Thymus (tissue), 11 donors: ENCODE data around the gene PGS1. TPM values are rescaled to one million over a fixed set of nuclear protein-coding genes. Genes with fewer than 3 reads are reported as not detected.

Experiments
- DNase-seq, 9 donors: peaks; one replicate each; pipeline ENCODE4 v3.0.0-alpha.2; 2013; ENCODE audit warnings: low spot score in 9 of 9, low read depth in 6 of 9, missing footprints in 1 of 9
- H3K27ac ChIP-seq, 2 donors: one replicate each; pipeline ENCODE4 v1.5.1; 2013; ENCODE audit warnings: control low read depth in 1 of 2, low read depth in 1 of 2, low read length in 1 of 2, mild to moderate bottlenecking in 1 of 2, moderate library complexity in 1 of 2
- H3K27me3 ChIP-seq, 2 donors: one replicate each; pipeline ENCODE4 v1.5.1; 2013; ENCODE audit warnings: low read length in 1 of 2; ENCODE audit not compliant: control insufficient read depth in 2 of 2, insufficient read depth in 1 of 2
- H3K36me3 ChIP-seq, 2 donors: one replicate each; pipeline ENCODE4 v1.5.1; 2013; ENCODE audit warnings: low read length in 1 of 2, mild to moderate bottlenecking in 1 of 2, moderate library complexity in 1 of 2; ENCODE audit not compliant: control insufficient read depth in 2 of 2, insufficient read depth in 2 of 2
- H3K4me1 ChIP-seq, 2 donors: one replicate each; pipeline ENCODE4 v1.5.1; 2013; ENCODE audit warnings: low read length in 2 of 2; ENCODE audit not compliant: control insufficient read depth in 2 of 2, insufficient read depth in 2 of 2
- H3K4me3 ChIP-seq, 2 donors: one replicate each; pipeline ENCODE4 v1.5.1; 2013; ENCODE audit warnings: low read length in 2 of 2, control low read depth in 1 of 2, mild to moderate bottlenecking in 1 of 2
- H3K9me3 ChIP-seq, 2 donors: one replicate each; pipeline ENCODE4 v1.5.1; 2013; ENCODE audit warnings: low read length in 1 of 2, mild to moderate bottlenecking in 1 of 2; ENCODE audit not compliant: control insufficient read depth in 2 of 2, insufficient read depth in 1 of 2
- WGBS: extraction: QIAGEN DNeasy Blood & Tissue Kit; methylation state at CpG from one replicate; pipeline ENCODE4 v1.1.7; 2013; 5-methylcytosine and 5-hydroxymethylcytosine counted together
- polyA plus RNA-seq: library from polyadenylated mRNA; stranded (reverse); fragments of 200-250 nt; gene quantifications from one replicate; pipeline ENCODE4 v1.2.3, GENCODE V29; 2013
- total RNA-seq: library from RNA; stranded (reverse); fragments of 120-200 nt; gene quantifications from one replicate; pipeline ENCODE4 v1.2.4, GENCODE V29; 2013
- donor health status: healthy.

The PGS1 gene
- total and polyA plus RNA-seq, 2 donors: 32.1 to 34.6 TPM

- WGBS: 95% methylated on average over 14 of the region's 14 CpGs
- H3K4me1 ChIP-seq: no peaks in the 10 kb centered on the region
- no peaks in the 10 kb centered on the region for H3K9me3 ChIP-seq
- peaks cover 0 to 2% of the 10 kb centered on the region in 2 donors for H3K27me3 ChIP-seq
- DNase-seq: no peak
- H3K27ac ChIP-seq: no peak overlapping the region
- no peak overlapping the region for H3K4me3 ChIP-seq
- H3K36me3 ChIP-seq: no peaks in the 10 kb centered on the region
Measured at GRCh38 chr17:78449983-78450595, 71.6 kb downstream of the PGS1 start.

- DNase-seq: no peak
- Histone ChIP-seq H3K36me3 (no peaks in the 10 kb centered on the region), H3K27ac (no peak overlapping the region), H3K4me3 (no peak overlapping the region), H3K9me3 (no peaks in the 10 kb centered on the region), H3K4me1 (no peaks in the 10 kb centered on the region), H3K27me3 (peaks cover 0 to 2% of the 10 kb centered on the region in 2 donors)
- 62% methylated on average over 20 of the region's 20 CpGs for WGBS
Measured at GRCh38 chr17:78450696-78451345, 72.4 kb downstream of the PGS1 start.

- Histone ChIP-seq H3K36me3 (no peaks in the 10 kb centered on the region), H3K27me3 (peaks cover 0 to 2% of the 10 kb centered on the region in 2 donors), H3K9me3 (no peaks in the 10 kb centered on the region), H3K4me3 (no peak overlapping the region), H3K4me1 (no peaks in the 10 kb centered on the region), H3K27ac (no peak overlapping the region)
- WGBS: 90% methylated on average over 7 of the region's 7 CpGs
- DNase-seq: no peak
Measured at GRCh38 chr17:78451753-78452152, 73.3 kb downstream of the PGS1 start.

GRCh38 chr17:78454346-78454745, 75.9 kb downstream of the PGS1 start:
- Histone ChIP-seq H3K27ac (no peak overlapping the region), H3K4me1 (no peaks in the 10 kb centered on the region), H3K4me3 (no peak overlapping the region), H3K36me3 (no peaks in the 10 kb centered on the region), H3K9me3 (no peaks in the 10 kb centered on the region), H3K27me3 (peaks cover 0 to 2% of the 10 kb centered on the region in 2 donors)
- DNase-seq: no peak
- 98% methylated on average over 20 of the region's 20 CpGs for WGBS

GRCh38 chr17:78458091-78458490, 79.6 kb downstream of the PGS1 start:
- no peaks in the 10 kb centered on the region for H3K9me3 ChIP-seq
- H3K36me3 ChIP-seq: no peaks in the 10 kb centered on the region
- 95% methylated on average over 10 of the region's 10 CpGs for WGBS
- H3K27ac ChIP-seq: no peak overlapping the region
- peaks cover 0 to 2% of the 10 kb centered on the region in 2 donors for H3K27me3 ChIP-seq
- no peak for DNase-seq
- H3K4me3 ChIP-seq: no peak overlapping the region
- no peaks in the 10 kb centered on the region for H3K4me1 ChIP-seq

GRCh38 chr17:78458736-78459335, 80.4 kb downstream of the PGS1 start:
- no peak for DNase-seq
- H3K27ac ChIP-seq: no peak overlapping the region
- no peaks in the 10 kb centered on the region for H3K4me1 ChIP-seq
- H3K36me3 ChIP-seq: no peaks in the 10 kb centered on the region
- H3K4me3 ChIP-seq: no peak overlapping the region
- H3K9me3 ChIP-seq: no peaks in the 10 kb centered on the region
- WGBS: 98% methylated on average over 37 of the region's 37 CpGs
- no peaks in the 10 kb centered on the region for H3K27me3 ChIP-seq

- no peaks in the 10 kb centered on the region for H3K4me1 ChIP-seq
- no peaks in the 10 kb centered on the region for H3K27me3 ChIP-seq
- no peak overlapping the region for H3K4me3 ChIP-seq
- WGBS: 97% methylated on average over 21 of the region's 21 CpGs
- H3K9me3 ChIP-seq: peaks cover 0 to 1% of the 10 kb centered on the region in 2 donors
- no peak for DNase-seq
- H3K27ac ChIP-seq: no peak overlapping the region
- no peaks in the 10 kb centered on the region for H3K36me3 ChIP-seq
Measured at GRCh38 chr17:78459696-78460095, 81.2 kb downstream of the PGS1 start.

GRCh38 chr17:78460176-78460675, 81.8 kb downstream of the PGS1 start:
- WGBS: 93% methylated on average over 11 of the region's 11 CpGs
- Histone ChIP-seq H3K4me3 (no peak overlapping the region), H3K36me3 (no peaks in the 10 kb centered on the region), H3K9me3 (peaks cover 0 to 1% of the 10 kb centered on the region in 2 donors), H3K27ac (no peak overlapping the region), H3K4me1 (no peaks in the 10 kb centered on the region), H3K27me3 (no peaks in the 10 kb centered on the region)
- no peak for DNase-seq
